ENCODE results near the gene FBXW2.
A peak's percentile ranks its signal among the peaks of the same experiment; 100 is the strongest.

The FBXW2 gene

GRCh38 chr9:120713257-120714087, 79.7 kb downstream of the FBXW2 start:
- peak; percentile 72 for DNase-seq

GRCh38 chr9:120712539-120713031, 80.6 kb downstream of the FBXW2 start:
- peak; percentile 65 for DNase-seq

- DNase-seq = peak; percentile 67
Measured at GRCh38 chr9:120711841-120712538, 81.2 kb downstream of the FBXW2 start.

- DNase-seq = peak; percentile 64
Measured at GRCh38 chr9:120711354-120711753, 81.9 kb downstream of the FBXW2 start.

DNA sequence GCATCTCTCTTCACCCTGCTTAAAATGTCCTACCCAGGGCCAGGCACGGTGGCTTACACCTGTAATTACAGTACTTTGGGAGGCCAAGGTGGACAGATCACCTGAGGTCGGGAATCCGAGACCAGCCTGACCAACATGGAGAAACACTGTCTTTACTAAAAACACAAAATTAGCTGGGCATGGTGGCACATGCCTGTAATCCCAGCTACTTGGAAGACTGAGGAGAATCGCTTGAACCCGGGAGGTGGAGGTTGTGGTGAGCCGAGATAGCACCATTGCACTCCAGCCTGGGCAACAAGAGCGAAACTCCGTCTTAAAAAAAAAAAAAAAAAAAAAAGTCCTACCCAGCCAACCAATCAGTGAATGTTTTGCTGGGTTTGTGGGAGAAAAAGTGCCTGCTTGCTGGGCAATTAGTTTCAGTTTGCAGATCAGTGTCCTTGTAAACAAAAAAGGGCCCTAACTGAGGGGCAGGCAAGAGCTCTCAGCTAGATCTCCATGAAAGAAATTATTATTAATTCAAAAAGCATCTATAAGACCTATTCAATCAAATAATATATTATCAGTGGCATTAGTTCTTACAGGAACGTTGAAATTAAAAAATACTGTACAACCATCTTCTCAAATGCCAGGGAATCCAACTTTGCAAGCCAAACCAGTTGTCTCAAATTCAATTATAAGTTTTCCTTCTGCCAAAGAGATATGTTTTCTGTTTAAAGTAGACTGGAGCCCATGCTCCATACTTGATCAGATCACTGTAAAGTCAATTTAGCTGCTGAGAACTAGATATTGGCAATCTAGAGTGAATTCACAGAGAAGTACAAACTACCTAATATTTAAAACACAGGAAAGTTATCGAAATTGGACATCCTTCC, 82.9 kb downstream of the FBXW2 start:
- peak; percentile 75 for DNase-seq

DNA sequence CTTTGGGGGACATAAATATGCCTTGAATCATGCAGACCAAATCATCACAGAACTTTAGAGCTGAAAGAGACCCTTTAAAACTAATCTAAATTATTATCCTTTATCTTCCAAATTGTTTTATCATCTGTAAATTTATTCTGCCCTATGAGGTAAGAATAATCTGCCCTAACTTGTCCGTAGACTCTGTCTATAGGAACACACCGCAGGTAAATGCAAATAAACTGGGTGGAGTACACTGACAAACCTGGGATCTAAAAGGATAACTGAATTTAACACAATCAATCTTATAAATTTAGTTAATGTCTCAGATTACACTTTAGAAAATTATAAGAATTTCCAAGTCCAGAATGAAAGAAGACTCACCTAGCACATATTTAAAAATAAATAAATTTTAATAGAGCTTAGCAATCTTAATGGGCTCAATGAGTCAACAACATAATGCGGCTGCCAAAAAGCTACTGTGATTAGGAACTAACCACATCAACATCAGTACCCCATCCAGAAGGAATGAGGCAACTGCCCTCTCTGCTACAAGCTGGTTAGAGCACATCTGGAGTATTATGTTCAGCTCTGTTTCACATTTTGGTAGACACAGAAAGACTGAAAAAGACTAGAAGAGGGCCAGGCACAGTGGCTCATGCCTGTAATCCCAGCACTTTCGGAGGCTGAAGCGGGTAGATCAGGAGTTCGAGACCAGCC, 84.5 kb downstream of the FBXW2 start:
- DNase-seq = peak; percentile 92

DNA sequence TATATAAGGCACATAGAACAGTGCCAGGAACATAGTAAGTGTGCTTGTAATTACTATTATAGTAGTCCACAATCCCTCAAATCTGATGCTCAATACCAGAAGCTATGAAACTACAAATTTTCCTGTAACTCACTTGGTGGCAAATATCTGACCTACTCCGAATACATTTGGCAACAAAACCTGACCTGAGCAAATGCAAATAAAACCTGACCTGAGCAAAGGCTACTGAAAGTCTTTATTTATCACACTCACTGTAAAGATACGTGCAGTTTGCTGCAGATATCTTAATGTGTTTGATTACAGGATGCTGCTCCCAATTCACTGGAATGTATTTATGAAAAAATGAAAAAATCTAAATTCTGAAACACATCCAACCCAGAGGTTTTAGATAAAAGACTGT, 86.0 kb downstream of the FBXW2 start:
- no peak for DNase-seq
